K562 (cell line): ENCODE data around the gene TMEM108. TPM values are rescaled to one million over a fixed set of nuclear protein-coding genes. Genes with fewer than 3 reads are reported as not detected.

Source experiments
- ATAC-seq: fragments of 200-7000 bp; cut with Tn5 transposase; 3 replicates; pipeline ENCODE4 v1.9.1; 2020; ENCODE audit warnings: moderate library complexity
- BruUV-seq: library from RNA; stranded (reverse); fragments of 400-500 nt; replicated peaks from 2 replicates; lab custom pipeline; 2021; lab: Mats Ljungman, UMichigan
- CTCF ChIA-PET: fragments of 300-600 bp; formaldehyde crosslinking; extraction: SDS; loops from one replicate; lab custom pipeline; 2021; ENCODE audit warnings: low intra/inter-chr PET ratio; lab: Yijun Ruan, JAX
- POLR2A ChIA-PET: fragments of 300-600, 350-650 bp; sonication (Branson Sonifier 250); formaldehyde crosslinking; extraction: SDS; loops from one replicate; lab custom pipeline; 2021; ENCODE audit warnings: antibody characterized with exemption, inconsistent platforms; lab: Yijun Ruan, JAX
- DNase-seq, 4 experiments: peaks; one replicate each; pipeline versions ENCODE4 v3.0.0 to v3.0.0-alpha.2; 2011 to 2018; ENCODE audit warnings: low spot score in 3 of 4, mixed read lengths in 3 of 4; ENCODE audit errors: extremely low read depth in 1 of 4
- FAIRE-seq: peaks from 2 replicates; lab custom pipeline; 2011; peaks lifted over from hg19 to GRCh38; lab: Jason Lieb, UNC
- H2AFZ ChIP-seq: 2 replicates; pipeline ENCODE4 v1.6.0; 2011; ENCODE audit warnings: low read depth, low read length, control low read depth, inconsistent platforms
- H3K27ac ChIP-seq: fragments of 200-600 bp; 3 replicates; pipeline ENCODE4 v1.8.0; 2011; ENCODE audit warnings: low read depth, mild to moderate bottlenecking, control low read depth, inconsistent platforms, low read length, moderate library complexity, mixed read lengths; ENCODE audit errors: extremely low read depth
- H3K27me3 ChIP-seq, 2 experiments: fragments of 300-600 bp in 1 of 2; 2 replicates in 1 of 2; 3 replicates in 1 of 2; pipeline versions ENCODE4 v1.6.0 to v1.8.0; 2011; ENCODE audit warnings: inconsistent platforms in 2 of 2, low read length in 2 of 2, mild to moderate bottlenecking in 1 of 2, mixed read lengths in 1 of 2, moderate library complexity in 1 of 2; ENCODE audit not compliant: control insufficient read depth in 2 of 2, insufficient read depth in 2 of 2
- H3K36me3 ChIP-seq: fragments of 300-600 bp; 3 replicates; pipeline ENCODE4 v1.8.0; 2011; ENCODE audit warnings: mild to moderate bottlenecking, low read length, inconsistent platforms; ENCODE audit not compliant: control insufficient read depth, insufficient read depth
- H3K4me1 ChIP-seq, 2 experiments: fragments of 200-600 bp in 1 of 2; replicated peaks in 1 of 2; 2 replicates in 1 of 2; 3 replicates in 1 of 2; pipeline versions ENCODE4 v1.5.1 to v1.8.0; 2011; ENCODE audit warnings: inconsistent platforms in 2 of 2, low read length in 2 of 2, mild to moderate bottlenecking in 1 of 2, mixed read lengths in 1 of 2, moderate library complexity in 1 of 2; ENCODE audit not compliant: control insufficient read depth in 2 of 2, insufficient read depth in 2 of 2
- H3K4me2 ChIP-seq: 2 replicates; pipeline ENCODE4 v1.6.1; 2011; ENCODE audit warnings: low read length, control low read depth, inconsistent platforms, mixed read lengths; ENCODE audit not compliant: insufficient read depth
- H3K4me3 ChIP-seq: fragments of 200-600 bp; sonication (generic), shearing (Covaris generic); 2 replicates; pipeline ENCODE4 v1.5.1; 2016; ENCODE audit warnings: control low read depth, inconsistent platforms
- H3K79me2 ChIP-seq: fragments of 200-600 bp; 3 replicates; pipeline ENCODE4 v1.8.0; 2011; ENCODE audit warnings: low read length, inconsistent platforms; ENCODE audit not compliant: control insufficient read depth, insufficient read depth
- H3K9ac ChIP-seq, 2 experiments: 2 replicates each; pipeline versions ENCODE4 v1.6.0 to v1.6.1; 2011; ENCODE audit warnings: low read depth in 2 of 2, low read length in 2 of 2, control low read depth in 1 of 2, inconsistent platforms in 1 of 2, mild to moderate bottlenecking in 1 of 2, mixed read lengths in 1 of 2; ENCODE audit not compliant: insufficient read depth in 1 of 2
- H3K9me1 ChIP-seq: one replicate; pipeline ENCODE4 v1.6.0; 2011; ENCODE audit warnings: inconsistent platforms, mild to moderate bottlenecking, low read length, moderate library complexity; ENCODE audit not compliant: control insufficient read depth, insufficient read depth
- H3K9me3 ChIP-seq: replicated peaks from 2 replicates; pipeline ENCODE4 v1.5.1; 2011; ENCODE audit warnings: low read depth, low read length, inconsistent platforms; ENCODE audit not compliant: control insufficient read depth, insufficient read depth
- H4K20me1 ChIP-seq: replicated peaks from 2 replicates; pipeline ENCODE4 v1.6.1; 2011; ENCODE audit warnings: low read length, inconsistent platforms, mixed read lengths; ENCODE audit not compliant: control insufficient read depth, insufficient read depth
- AFF1 ChIP-seq, 2 experiments: fragments of 450-650 bp; IDR thresholded peaks; 2 replicates each; pipeline ENCODE4 v1.6.1; 2018; ENCODE audit warnings: mild to moderate bottlenecking in 2 of 2, low read depth in 1 of 2; ENCODE audit not compliant: partially characterized antibody in 2 of 2
- ATF1 ChIP-seq, 2 experiments: fragments of 450-650 bp in 1 of 2; IDR thresholded peaks; 2 replicates each; pipeline ENCODE4 v1.6.1; 2016; ENCODE audit warnings: missing compliant biosample characterization in 1 of 2, missing genetic modification characterization in 1 of 2
- CBX3 ChIP-seq, 2 experiments: IDR thresholded peaks; 1 replicate in 1 of 2; 2 replicates in 1 of 2; pipeline ENCODE4 v1.6.1; 2012; ENCODE audit warnings: inconsistent platforms in 2 of 2, low read length in 2 of 2, borderline replicate concordance in 1 of 2, control low read depth in 1 of 2
- CCNT2 ChIP-seq: IDR thresholded peaks from 2 replicates; pipeline ENCODE4 v1.6.1; 2011; ENCODE audit warnings: borderline replicate concordance, low read depth, mild to moderate bottlenecking, moderate library complexity, mixed read lengths, low read length; ENCODE audit not compliant: insufficient read length; ENCODE audit errors: extremely low read depth
- HIVEP1 ChIP-seq: fragments of 250-450 bp; sonication (Bioruptor Pico); IDR thresholded peaks from 2 replicates; pipeline ENCODE4 v1.4.0; 2020; ENCODE audit warnings: mild to moderate bottlenecking
- JUNB ChIP-seq: fragments of 450-650 bp; formaldehyde crosslinking; conservative IDR thresholded peaks from 2 replicates; pipeline ENCODE4 v1.4.0; 2020; ENCODE audit warnings: mild to moderate bottlenecking
- L3MBTL2 ChIP-seq: fragments of 450-650 bp; IDR thresholded peaks from 2 replicates; pipeline ENCODE4 v1.6.1; 2016; ENCODE audit warnings: mild to moderate bottlenecking, moderate library complexity
- MCM3 ChIP-seq: fragments of 450-650 bp; IDR thresholded peaks from 2 replicates; pipeline ENCODE4 v1.6.1; 2016
- MLX ChIP-seq, 2 experiments: fragments of 450-650 bp in 1 of 2; sonication (generic) in 1 of 2; formaldehyde crosslinking; conservative IDR thresholded peaks; 2 replicates each; pipeline versions ENCODE4 v1.4.0 to v1.8.1; 2020 to 2022; ENCODE audit warnings: mild to moderate bottlenecking in 1 of 2, missing genetic modification reagents in 1 of 2
- NBN ChIP-seq: fragments of 450-650 bp; IDR thresholded peaks from 2 replicates; pipeline ENCODE4 v1.6.1; 2016; ENCODE audit warnings: low read depth, mild to moderate bottlenecking
- POLR3A ChIP-seq: IDR thresholded peaks from 2 replicates; pipeline ENCODE4 v1.6.1; 2011; ENCODE audit warnings: borderline replicate concordance, mild to moderate bottlenecking, moderate library complexity; ENCODE audit not compliant: insufficient read length, insufficient read depth; ENCODE audit errors: extremely low read depth
- SRSF9 ChIP-seq: fragments of 200-400 bp; formaldehyde crosslinking; IDR thresholded peaks from 2 replicates; pipeline ENCODE4 v1.6.1; 2017; ENCODE audit warnings: low read depth, low read length, borderline replicate concordance
- ZKSCAN8 ChIP-seq: fragments of 200-800 bp; sonication (Bioruptor generic); IDR thresholded peaks from 2 replicates; pipeline ENCODE4 v1.6.1; 2016; ENCODE audit warnings: missing genetic modification characterization, missing compliant biosample characterization
- ZNF212 ChIP-seq: fragments of 450-650 bp; formaldehyde crosslinking; IDR thresholded peaks from 2 replicates; pipeline ENCODE4 v1.4.0; 2020; ENCODE audit warnings: mild to moderate bottlenecking
- WGBS: fragments of 100-300 bp; shearing (Covaris generic); methylation state at CpG from one replicate; pipeline ENCODE4 v1.1.6; 2016; ENCODE audit warnings: low coverage, mixed read lengths; ENCODE audit not compliant: insufficient coverage; ENCODE audit errors: missing lambda C conversion rate; 5-methylcytosine and 5-hydroxymethylcytosine counted together
- in situ Hi-C: fragments of 300-500 bp; cut with MboI; formaldehyde crosslinking; loops from 4 replicates; pipeline ENCODE4 v1.15.0; 2018; ENCODE audit warnings: inconsistent platforms, mixed read lengths
- intact Hi-C: fragments of 100-400 bp; cut with micrococcal nuclease; formaldehyde crosslinking; loops from 2 replicates; pipeline ENCODE4 v1.14.2; 2022
- polyA plus RNA-seq, 8 experiments: library from polyadenylated mRNA; depleted of rRNA in 4 of 8; stranded (reverse) in 5 of 8; unstranded in 3 of 8; fragments of >200 nt; fragmentation: Nextera tagmentation in 2 of 8; fragmentation: Illumina TruSeq in 1 of 8; extraction: Ambion mirVana in 2 of 8; extraction: Trizol in 1 of 8; gene quantifications; 2 replicates each; pipeline versions ENCODE4 v1.2.1 to v1.2.3, GENCODE V29; 2011 to 2014; ENCODE audit warnings: inconsistent platforms in 1 of 8, missing spikeins in 1 of 8
- total RNA-seq, 7 experiments: library from RNA; depleted of rRNA in 6 of 7; stranded (reverse); fragments of >200 nt in 6 of 7; fragmentation: Illumina TruSeq in 2 of 7; extraction: Trizol in 2 of 7; gene quantifications; 2 replicates each; pipeline versions ENCODE4 v1.2.1 to v1.2.3, GENCODE V29; 2011 to 2021; ENCODE audit warnings: low replicate concordance in 1 of 7
- TF ChIP-seq, protein P1 (sequence below): fragments of 250-450 bp; sonication (Bioruptor Pico); IDR thresholded peaks from 2 replicates; pipeline ENCODE4 v1.5.1; 2021; ENCODE audit warnings: mild to moderate bottlenecking

The TMEM108 gene
- total and polyA plus RNA-seq, 9 of the 15 experiments (the other 6 are each of a cell fraction or from before 2014, with no cell fraction given) = 0.65 to 11.1 (median 3.4) TPM

DNA sequence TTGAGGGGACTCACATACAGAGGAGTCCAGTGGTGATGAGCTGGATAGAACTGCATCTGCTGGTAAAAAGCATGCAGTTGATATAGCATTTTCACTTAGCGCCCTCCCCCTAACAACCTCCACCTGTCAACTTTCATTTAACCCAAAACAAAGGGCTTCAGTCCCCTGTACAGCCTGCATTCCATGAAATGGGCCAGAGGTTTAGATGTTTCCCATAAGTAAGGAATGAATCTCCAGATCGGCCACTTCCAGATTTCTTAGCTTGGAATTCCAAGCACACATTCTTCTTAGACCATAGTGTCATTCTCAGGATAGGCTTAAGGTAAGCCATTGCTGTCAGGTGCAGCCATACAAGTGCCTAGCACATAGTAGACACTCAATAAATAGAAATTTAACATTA is 328.7 kb downstream of the TMEM108 start (continued):
- no peak for TF ChIP-seq MLX (CRISPR knock-in tag; conservative IDR thresholded peaks at IDR 0.05)
- no peak for TF ChIP-seq NBN
- no peak for TF ChIP-seq L3MBTL2
- TF ChIP-seq CCNT2 = no peak
- no peak for TF ChIP-seq JUNB (CRISPR knock-in tag)
- no peak for TF ChIP-seq SRSF9
- TF ChIP-seq MCM3 = no peak
- TF ChIP-seq ZKSCAN8 = no peak
- TF ChIP-seq POLR3A = no peak

GRCh38 chr3:133367403-133367802 is 329.2 kb downstream of the TMEM108 start:
- Histone ChIP-seq H3K4me1 (no peaks in the 10 kb centered on the region), H2AFZ (no peak overlapping the region), H3K9ac (no peak overlapping the region), H3K27me3 (no peaks in the 10 kb centered on the region), H3K9me1 (no peaks in the 10 kb centered on the region), H3K4me2 (no peak overlapping the region), H4K20me1 (no peaks in the 10 kb centered on the region), H3K9me3 (no peaks in the 10 kb centered on the region), H3K36me3 (no peaks in the 10 kb centered on the region), H3K79me2 (no peaks in the 10 kb centered on the region), H3K27ac (no peak overlapping the region), H3K4me3 (no peak overlapping the region)
- WGBS = 0% methylated on average over 2 of the region's 3 CpGs
- ChIA-PET POLR2A (interaction anchor here (0.6 kb wide), 1 partner anchor 608 kb away, joined by 3 read pairs; no protein-coding TSS in a partner anchor), CTCF (no interaction called here)
- intact Hi-C loops = no loop called here
- ATAC-seq (no peak), DNase-seq (no peak), FAIRE-seq (no peak)
- no TSS peak for BruUV-seq
- in situ Hi-C loops = no loop called here
- no peak for TF ChIP-seq HIVEP1 (CRISPR knock-in tag)
- no peak for TF ChIP-seq ZNF212
- TF ChIP-seq AFF1 (IDR thresholded peaks at IDR 0.05; ENCODE audit: low read depth in 1 of 2, partially characterized antibody in 2 of 2) = no peak
- no peak for TF ChIP-seq ATF1 (CRISPR knock-in tag; IDR thresholded peaks at IDR 0.05)
- no peak for TF ChIP-seq ATF1 (tag; IDR thresholded peaks at IDR 0.05)
- TF ChIP-seq, protein P1, sequence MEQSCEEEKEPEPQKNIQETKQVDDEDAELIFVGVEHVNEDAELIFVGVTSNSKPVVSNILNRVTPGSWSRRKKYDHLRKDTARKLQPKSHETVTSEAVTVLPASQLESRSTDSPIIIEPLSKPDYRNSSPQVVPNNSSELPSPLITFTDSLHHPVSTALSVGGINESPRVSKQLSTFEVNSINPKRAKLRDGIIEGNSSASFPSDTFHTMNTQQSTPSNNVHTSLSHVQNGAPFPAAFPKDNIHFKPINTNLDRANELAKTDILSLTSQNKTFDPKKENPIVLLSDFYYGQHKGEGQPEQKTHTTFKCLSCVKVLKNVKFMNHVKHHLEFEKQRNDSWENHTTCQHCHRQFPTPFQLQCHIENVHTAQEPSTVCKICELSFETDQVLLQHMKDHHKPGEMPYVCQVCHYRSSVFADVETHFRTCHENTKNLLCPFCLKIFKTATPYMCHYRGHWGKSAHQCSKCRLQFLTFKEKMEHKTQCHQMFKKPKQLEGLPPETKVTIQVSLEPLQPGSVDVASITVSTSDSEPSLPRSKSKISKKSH (CRISPR knock-in tag) = no peak
- TF ChIP-seq CBX3 (IDR thresholded peaks at IDR 0.05; ENCODE audit: borderline replicate concordance in 1 of 2, low read length in 2 of 2) = no peak
